Colonic mucosa (tissue), 4 donors: ENCODE results near the gene CPO. TPM values are rescaled to one million over a fixed set of nuclear protein-coding genes. Genes with fewer than 3 reads are reported as not detected.

Source experiments
- DNase-seq: peaks from one replicate; pipeline ENCODE4 v3.0.0-alpha.2; 2020
- H3K27ac ChIP-seq: fragments of 200-600 bp; one replicate; pipeline ENCODE4 v1.8.0; 2021
- H3K27me3 ChIP-seq: fragments of 200-600 bp; one replicate; pipeline ENCODE4 v1.8.0; 2021
- H3K36me3 ChIP-seq: fragments of 200-600 bp; one replicate; pipeline ENCODE4 v1.8.0; 2021
- H3K4me1 ChIP-seq: fragments of 200-600 bp; one replicate; pipeline ENCODE4 v1.8.0; 2021; ENCODE audit warnings: mild to moderate bottlenecking
- H3K4me3 ChIP-seq: fragments of 200-600 bp; one replicate; pipeline ENCODE4 v1.8.0; 2021
- H3K9ac ChIP-seq, 2 donors: one replicate each; pipeline ENCODE4 v1.7.0; 2013; ENCODE audit warnings: control low read depth in 2 of 2, low read depth in 2 of 2, low read length in 2 of 2
- H3K9me3 ChIP-seq: fragments of 200-600 bp; one replicate; pipeline ENCODE4 v1.8.0; 2021
- intact Hi-C: fragments of 100-400 bp; cut with DNase I; formaldehyde crosslinking; loops from one replicate; pipeline ENCODE4 v1.14.1; 2022
- total RNA-seq, 2 donors: library from RNA; stranded (reverse); fragmentation: NEBNext Ultra II Directional in 1 of 2; extraction: Animal tissue kit (Norgen Biotek cat#: 25700) in 1 of 2; gene quantifications; one replicate each; pipeline ENCODE4 v1.2.1, GENCODE V29; 2021
- TF ChIP-seq, protein P1 (sequence below): fragments of 200-600 bp; IDR thresholded peaks from one replicate; pipeline ENCODE4 v1.8.0; 2022; ENCODE audit warnings: antibody characterized with exemption, mild to moderate bottlenecking
- donor health status: healthy.
- donor health status: DM: no; HTN: no; CAD: no.
- donor health status: DM: no; HTN: no; CAD: no.

Gene CPO
- total RNA-seq, 2 donors from 2014 or later, result not detected

DNA sequence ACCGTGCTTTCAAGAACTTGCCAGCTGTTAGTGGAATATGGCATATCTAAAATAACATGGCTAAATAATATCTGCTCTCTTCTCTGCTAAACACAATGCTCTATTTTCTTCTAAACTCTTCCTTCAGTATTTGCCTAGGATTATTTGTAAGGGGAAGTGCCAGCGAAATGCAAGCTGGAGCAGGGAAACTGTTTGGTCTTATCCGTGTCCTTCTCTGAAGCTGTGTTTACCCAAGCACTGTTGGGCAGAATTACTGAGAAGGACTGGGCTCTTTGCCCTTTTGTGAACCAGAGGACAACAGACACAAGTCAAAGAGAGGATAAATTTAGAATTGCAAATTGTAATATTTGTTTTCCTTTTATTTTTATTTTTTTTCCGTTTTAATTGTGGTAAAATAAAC is 23.6 kb downstream of the CPO start:
- TF ChIP-seq, protein P1, sequence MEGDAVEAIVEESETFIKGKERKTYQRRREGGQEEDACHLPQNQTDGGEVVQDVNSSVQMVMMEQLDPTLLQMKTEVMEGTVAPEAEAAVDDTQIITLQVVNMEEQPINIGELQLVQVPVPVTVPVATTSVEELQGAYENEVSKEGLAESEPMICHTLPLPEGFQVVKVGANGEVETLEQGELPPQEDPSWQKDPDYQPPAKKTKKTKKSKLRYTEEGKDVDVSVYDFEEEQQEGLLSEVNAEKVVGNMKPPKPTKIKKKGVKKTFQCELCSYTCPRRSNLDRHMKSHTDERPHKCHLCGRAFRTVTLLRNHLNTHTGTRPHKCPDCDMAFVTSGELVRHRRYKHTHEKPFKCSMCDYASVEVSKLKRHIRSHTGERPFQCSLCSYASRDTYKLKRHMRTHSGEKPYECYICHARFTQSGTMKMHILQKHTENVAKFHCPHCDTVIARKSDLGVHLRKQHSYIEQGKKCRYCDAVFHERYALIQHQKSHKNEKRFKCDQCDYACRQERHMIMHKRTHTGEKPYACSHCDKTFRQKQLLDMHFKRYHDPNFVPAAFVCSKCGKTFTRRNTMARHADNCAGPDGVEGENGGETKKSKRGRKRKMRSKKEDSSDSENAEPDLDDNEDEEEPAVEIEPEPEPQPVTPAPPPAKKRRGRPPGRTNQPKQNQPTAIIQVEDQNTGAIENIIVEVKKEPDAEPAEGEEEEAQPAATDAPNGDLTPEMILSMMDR, result no peak
- Histone ChIP-seq H3K4me1 (no peaks in the 10 kb centered on the region), H3K9me3 (no peaks in the 10 kb centered on the region), H3K27me3 (no peaks in the 10 kb centered on the region), H3K36me3 (no peaks in the 10 kb centered on the region), H3K4me3 (no peak overlapping the region), H3K27ac (no peak overlapping the region), H3K9ac (no peak overlapping the region)
- no peak for DNase-seq
- intact Hi-C loops, result no loop called here

DNA sequence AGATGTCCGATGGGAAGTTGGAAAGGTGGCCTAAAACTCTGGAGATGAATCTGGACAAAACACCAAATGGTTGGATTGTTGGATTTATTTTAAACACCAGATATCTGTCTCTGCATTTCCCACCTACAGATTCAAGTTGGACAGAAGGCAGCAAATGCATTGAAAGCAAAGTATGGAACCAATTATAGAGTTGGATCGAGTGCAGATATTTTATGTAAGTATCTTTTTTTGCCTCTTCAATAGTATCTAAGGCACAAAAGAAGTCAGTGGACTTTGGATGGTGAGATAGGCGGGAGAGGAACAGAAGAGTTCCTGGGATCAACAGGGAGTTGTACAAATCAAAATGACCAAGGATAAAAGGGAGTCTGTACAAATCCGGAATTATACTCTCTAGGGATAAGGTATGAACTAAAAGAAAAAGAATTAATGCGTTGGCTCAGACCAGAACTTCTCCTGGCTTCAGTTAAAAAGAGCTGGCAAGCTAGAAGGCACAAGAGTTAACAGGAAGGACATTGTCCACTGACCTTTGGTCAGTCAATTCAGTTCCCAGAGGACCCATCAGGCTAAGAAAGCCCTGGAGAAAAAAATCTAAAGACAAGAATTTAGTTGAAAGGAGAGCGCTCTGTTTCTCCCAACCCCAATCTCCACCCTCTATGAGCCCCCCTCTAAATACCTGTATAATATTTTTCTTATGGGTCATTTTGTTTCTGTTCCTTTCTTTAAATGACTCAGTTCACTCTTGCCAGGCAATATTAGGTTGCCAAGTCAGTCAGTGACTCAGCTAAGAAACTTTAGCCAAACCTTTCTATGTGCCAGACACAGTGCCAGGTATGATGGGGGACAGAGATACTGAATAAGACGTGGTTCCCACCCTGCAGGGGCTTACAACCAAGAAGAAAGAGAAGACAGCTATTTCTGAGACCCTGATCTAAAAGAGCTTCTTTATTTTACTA is 29.1 kb downstream of the CPO start:
- intact Hi-C loops, result no loop called here
- no peaks in the 10 kb centered on the region for H3K4me1 ChIP-seq
- H3K9ac ChIP-seq, result no peak overlapping the region
- no peak overlapping the region for H3K4me3 ChIP-seq
- no peaks in the 10 kb centered on the region for H3K36me3 ChIP-seq
- H3K27me3 ChIP-seq, result no peaks in the 10 kb centered on the region
- TF ChIP-seq, protein P1, result no peak
- no peaks in the 10 kb centered on the region for H3K9me3 ChIP-seq
- no peak for DNase-seq
- no peak overlapping the region for H3K27ac ChIP-seq

DNA sequence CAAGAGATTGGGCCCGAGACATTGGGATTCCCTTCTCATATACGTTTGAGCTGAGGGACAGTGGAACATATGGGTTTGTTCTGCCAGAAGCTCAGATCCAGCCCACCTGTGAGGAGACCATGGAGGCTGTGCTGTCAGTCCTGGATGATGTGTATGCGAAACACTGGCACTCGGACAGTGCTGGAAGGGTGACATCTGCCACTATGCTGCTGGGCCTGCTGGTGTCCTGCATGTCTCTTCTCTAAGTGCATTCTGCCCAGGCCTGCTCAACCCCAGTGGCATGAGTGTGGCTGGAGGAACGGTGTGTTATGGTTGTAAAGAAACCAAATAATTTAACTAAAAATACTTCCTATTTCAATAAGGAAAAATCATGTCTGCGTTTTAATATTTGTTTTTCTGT is 29.9 kb downstream of the CPO start:
- DNase-seq, result no peak
- intact Hi-C loops, result no loop called here
- H3K9ac ChIP-seq, result no peak overlapping the region
- no peaks in the 10 kb centered on the region for H3K9me3 ChIP-seq
- TF ChIP-seq, protein P1, result no peak
- H3K36me3 ChIP-seq, result no peaks in the 10 kb centered on the region
- H3K4me3 ChIP-seq, result no peak overlapping the region
- no peak overlapping the region for H3K27ac ChIP-seq
- no peaks in the 10 kb centered on the region for H3K4me1 ChIP-seq
- H3K27me3 ChIP-seq, result no peaks in the 10 kb centered on the region

DNA sequence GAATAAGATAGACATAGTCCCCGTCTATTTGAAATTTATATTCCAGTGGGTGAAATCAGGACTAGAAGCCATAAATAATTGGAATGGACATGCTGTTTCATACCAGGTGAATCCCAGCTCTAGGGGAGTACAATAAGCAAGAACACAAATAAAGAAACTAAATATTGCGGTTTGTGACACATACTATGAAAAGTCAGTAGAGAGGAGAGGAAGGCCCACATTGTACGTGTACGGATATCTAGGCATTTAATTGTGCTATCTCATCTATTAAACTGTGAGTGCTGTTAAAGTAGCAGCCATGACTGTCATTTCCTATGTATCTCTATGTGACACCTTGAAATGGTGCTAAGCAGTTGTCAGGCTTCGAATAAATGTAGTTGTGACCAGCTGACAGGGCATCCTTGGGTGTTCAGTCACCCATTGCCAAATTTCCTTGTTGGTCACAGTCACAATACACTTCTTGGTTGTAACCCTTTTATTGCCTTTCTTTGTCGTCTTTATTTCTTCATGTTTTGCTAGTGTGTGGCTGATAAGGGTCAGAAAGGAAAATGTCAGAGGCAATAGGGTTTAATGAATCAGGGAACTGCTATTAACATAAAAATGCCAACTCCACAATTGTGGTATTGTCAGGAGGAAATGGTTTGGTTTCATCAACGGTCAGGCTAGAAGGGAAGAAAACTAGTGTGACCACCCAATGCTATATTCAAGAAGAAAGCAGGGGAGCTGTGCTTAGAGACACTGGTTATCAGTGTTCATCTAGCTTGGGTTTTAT is 31.5 kb downstream of the CPO start:
- DNase-seq, result no peak
- no peaks in the 10 kb centered on the region for H3K27me3 ChIP-seq
- TF ChIP-seq, protein P1, result no peak
- H3K4me3 ChIP-seq, result no peak overlapping the region
- H3K9ac ChIP-seq, result no peak overlapping the region
- no peaks in the 10 kb centered on the region for H3K9me3 ChIP-seq
- no peaks in the 10 kb centered on the region for H3K4me1 ChIP-seq
- intact Hi-C loops, result no loop called here
- H3K27ac ChIP-seq, result no peak overlapping the region
- H3K36me3 ChIP-seq, result no peaks in the 10 kb centered on the region

DNA sequence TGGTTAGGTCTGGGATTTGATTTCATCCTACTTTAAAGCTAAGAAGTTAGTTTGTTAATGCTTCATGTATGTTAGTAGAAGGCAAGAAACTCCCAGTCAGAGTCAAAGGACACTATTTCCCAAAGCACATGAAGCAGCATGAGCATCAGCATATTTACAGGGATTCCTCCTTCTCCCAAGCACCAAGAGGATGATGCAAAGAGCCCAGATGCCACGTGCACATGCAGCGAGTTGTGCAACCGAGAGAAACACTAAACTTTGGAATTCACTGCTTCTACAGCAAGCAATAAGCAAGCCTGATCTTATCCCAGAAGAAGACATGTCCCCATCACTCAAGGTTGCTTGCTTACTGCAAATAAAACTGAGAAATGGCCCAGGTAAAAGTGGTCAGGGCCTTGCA is 32.5 kb downstream of the CPO start:
- H3K4me3 ChIP-seq, result no peak overlapping the region
- intact Hi-C loops, result no loop called here
- H3K9me3 ChIP-seq, result no peaks in the 10 kb centered on the region
- peak; percentile 19 for DNase-seq
- no peak overlapping the region for H3K9ac ChIP-seq
- TF ChIP-seq, protein P1, result no peak
- no peaks in the 10 kb centered on the region for H3K36me3 ChIP-seq
- no peak overlapping the region for H3K27ac ChIP-seq
- H3K27me3 ChIP-seq, result no peaks in the 10 kb centered on the region
- H3K4me1 ChIP-seq, result no peaks in the 10 kb centered on the region
